Stomach (tissue), 9 donors: Measurements from ENCODE around the gene CHD1. TPM values are rescaled to one million over a fixed set of nuclear protein-coding genes. Genes with fewer than 3 reads are reported as not detected.

Experiments used
- DNase-seq, 2 donors: peaks; one replicate each; pipeline versions ENCODE4 v3.0.0 to v3.0.0-alpha.2; 2013 to 2019
- H3K27ac ChIP-seq, 5 donors: fragments of 200-600 bp in 4 of 5; sonication (generic) in 4 of 5; one replicate each; pipeline ENCODE4 v1.5.1; 2013 to 2019; ENCODE audit warnings: mild to moderate bottlenecking in 1 of 5, moderate library complexity in 1 of 5
- H3K27me3 ChIP-seq, 3 donors: fragments of 200-600 bp; sonication (generic); one replicate each; pipeline ENCODE4 v1.5.1; 2017 to 2019; ENCODE audit warnings: mixed run types in 1 of 3
- H3K36me3 ChIP-seq, 4 donors: fragments of 200-600 bp; sonication (generic); 1 replicate in 3 of 4; 2 replicates in 1 of 4; pipeline ENCODE4 v1.5.1; 2016 to 2019
- H3K4me1 ChIP-seq, 4 donors: fragments of 200-600 bp; sonication (generic); one replicate each; pipeline ENCODE4 v1.5.1; 2016 to 2019
- H3K4me3 ChIP-seq, 4 donors: fragments of 200-600 bp; sonication (generic) in 3 of 4; one replicate each; pipeline ENCODE4 v1.5.1; 2016 to 2019; ENCODE audit warnings: mild to moderate bottlenecking in 1 of 4
- H3K9me3 ChIP-seq, 4 donors: fragments of 200-600 bp; sonication (generic); one replicate each; pipeline ENCODE4 v1.5.1; 2016 to 2019
- EP300 ChIP-seq: sonication (generic); formaldehyde crosslinking; IDR thresholded peaks from one replicate; pipeline ENCODE4 v1.6.1; 2017; ENCODE audit warnings: antibody characterized with exemption
- POLR2A ChIP-seq, 4 donors: fragments of 450-650 bp; IDR thresholded peaks; one replicate each; pipeline ENCODE4 v1.6.1; 2016; ENCODE audit warnings: antibody characterized with exemption in 4 of 4, control low read depth in 2 of 4, mild to moderate bottlenecking in 1 of 4, moderate library complexity in 1 of 4
- POLR2AphosphoS5 ChIP-seq, 3 donors: sonication (generic); formaldehyde crosslinking; IDR thresholded peaks; one replicate each; pipeline ENCODE4 v1.6.1; 2016; ENCODE audit warnings: antibody characterized with exemption in 3 of 3
- WGBS, 5 donors: extraction: QIAGEN DNeasy Blood & Tissue Kit in 3 of 5; methylation state at CpG; one replicate each; pipeline versions ENCODE4 v1.1.5 to v1.1.7; 2013 to 2018; 5-methylcytosine and 5-hydroxymethylcytosine counted together
- intact Hi-C: fragments of 100-400 bp; cut with DNase I; formaldehyde crosslinking; loops from one replicate; pipeline ENCODE4 v1.15.1; 2023; ENCODE audit warnings: low total_unique reads
- polyA plus RNA-seq, 3 donors: library from polyadenylated mRNA; stranded (reverse); fragments of 200-250 nt; gene quantifications; one replicate each; pipeline ENCODE4 v1.2.3, GENCODE V29; 2013
- total RNA-seq, 5 donors: library from RNA; depleted of rRNA; stranded (reverse); fragments of >200 nt; gene quantifications; one replicate each; pipeline versions ENCODE4 v1.1.0 to v1.2.3, GENCODE V29; 2014 to 2016
- TF ChIP-seq, protein P1 (sequence below), 7 experiments: fragments of 450-650 bp in 4 of 7; fragments of 200-600 bp in 3 of 7; sonication (generic) in 3 of 7; IDR thresholded peaks; one replicate each; pipeline ENCODE4 v1.5.1; 2016 to 2019; ENCODE audit warnings: antibody characterized with exemption in 7 of 7, control low read depth in 2 of 7, mild to moderate bottlenecking in 1 of 7
- donor health status: healthy with polysubstance abuse.
- donor health status: Bipolar disorder and iron deficiency.
- donor health status: healthy.

The CHD1 gene
- total and polyA plus RNA-seq, 8 donors: 8.0 to 119 (median 36.2) TPM

DNA sequence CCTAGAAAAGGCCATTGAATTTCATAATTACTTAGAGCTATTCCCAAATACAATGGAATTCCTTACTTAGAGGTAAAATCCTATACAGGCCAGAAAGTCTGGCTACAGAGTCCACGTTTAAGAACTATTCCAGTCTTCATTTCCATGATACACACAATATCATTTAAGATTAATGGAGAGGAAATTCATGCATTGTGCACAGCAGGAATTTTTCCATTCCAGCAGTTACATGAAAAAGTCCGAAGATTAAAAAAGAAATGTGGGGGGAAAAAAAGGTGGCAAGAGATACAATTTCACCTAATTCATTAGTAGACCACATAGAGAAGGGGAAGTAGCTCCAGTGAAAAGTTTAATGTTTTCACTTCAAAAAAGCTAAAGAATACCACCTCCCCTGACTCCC is 63.1 kb downstream of the CHD1 start:
- TF ChIP-seq POLR2A (IDR thresholded peaks at IDR 0.05): no peak
- TF ChIP-seq, protein P1, sequence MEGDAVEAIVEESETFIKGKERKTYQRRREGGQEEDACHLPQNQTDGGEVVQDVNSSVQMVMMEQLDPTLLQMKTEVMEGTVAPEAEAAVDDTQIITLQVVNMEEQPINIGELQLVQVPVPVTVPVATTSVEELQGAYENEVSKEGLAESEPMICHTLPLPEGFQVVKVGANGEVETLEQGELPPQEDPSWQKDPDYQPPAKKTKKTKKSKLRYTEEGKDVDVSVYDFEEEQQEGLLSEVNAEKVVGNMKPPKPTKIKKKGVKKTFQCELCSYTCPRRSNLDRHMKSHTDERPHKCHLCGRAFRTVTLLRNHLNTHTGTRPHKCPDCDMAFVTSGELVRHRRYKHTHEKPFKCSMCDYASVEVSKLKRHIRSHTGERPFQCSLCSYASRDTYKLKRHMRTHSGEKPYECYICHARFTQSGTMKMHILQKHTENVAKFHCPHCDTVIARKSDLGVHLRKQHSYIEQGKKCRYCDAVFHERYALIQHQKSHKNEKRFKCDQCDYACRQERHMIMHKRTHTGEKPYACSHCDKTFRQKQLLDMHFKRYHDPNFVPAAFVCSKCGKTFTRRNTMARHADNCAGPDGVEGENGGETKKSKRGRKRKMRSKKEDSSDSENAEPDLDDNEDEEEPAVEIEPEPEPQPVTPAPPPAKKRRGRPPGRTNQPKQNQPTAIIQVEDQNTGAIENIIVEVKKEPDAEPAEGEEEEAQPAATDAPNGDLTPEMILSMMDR (IDR thresholded peaks at IDR 0.05): no peak
- no peak for TF ChIP-seq EP300
- no peak for TF ChIP-seq POLR2AphosphoS5 (IDR thresholded peaks at IDR 0.05)
- Histone ChIP-seq H3K4me3 (no peak overlapping the region), H3K27ac (no peak overlapping the region), H3K36me3 (peaks cover 24 to 99% (median 91%) of the 10 kb centered on the region in 4 donors), H3K4me1 (no peaks in the 10 kb centered on the region), H3K27me3 (no peaks in the 10 kb centered on the region), H3K9me3 (no peaks in the 10 kb centered on the region)
- WGBS, 5 donors: 80 to 91% (median 87%) methylated on average over 2 of the region's 2 CpGs
- DNase-seq: no peak
- intact Hi-C loops: no loop called here

DNA sequence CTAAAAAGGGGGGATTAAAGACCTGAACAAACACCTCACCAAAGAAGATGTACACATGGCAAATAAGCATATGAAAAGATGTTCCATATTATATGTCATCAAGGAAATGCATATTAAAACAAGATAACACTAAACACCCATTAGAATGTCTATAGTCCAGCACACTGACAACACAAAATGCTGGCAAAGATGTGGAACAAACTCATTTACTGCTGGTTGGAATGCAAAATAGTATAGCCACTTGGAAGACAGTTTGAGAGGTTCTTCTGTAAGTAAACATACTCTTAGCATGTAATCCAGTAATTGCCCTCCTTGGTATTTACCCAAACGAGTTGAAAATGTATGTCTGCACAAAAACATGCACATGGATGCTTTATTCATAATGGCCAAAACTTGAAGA is 81.8 kb downstream of the CHD1 start:
- no peak for DNase-seq
- Histone ChIP-seq H3K9me3 (peaks cover 0 to 20% (median 8%) of the 10 kb centered on the region in 4 donors), H3K27me3 (no peaks in the 10 kb centered on the region), H3K27ac (no peak overlapping the region), H3K4me1 (no peaks in the 10 kb centered on the region), H3K36me3 (no peaks in the 10 kb centered on the region), H3K4me3 (no peak overlapping the region)
- intact Hi-C loops: no loop called here
- TF ChIP-seq POLR2AphosphoS5 (IDR thresholded peaks at IDR 0.05): no peak
- TF ChIP-seq EP300: no peak
- no peak for TF ChIP-seq POLR2A (IDR thresholded peaks at IDR 0.05)
- TF ChIP-seq, protein P1 (IDR thresholded peaks at IDR 0.05): no peak
- WGBS, 5 donors: 35 to 54% (median 39%) methylated on average over 1 of the region's 1 CpG

DNA sequence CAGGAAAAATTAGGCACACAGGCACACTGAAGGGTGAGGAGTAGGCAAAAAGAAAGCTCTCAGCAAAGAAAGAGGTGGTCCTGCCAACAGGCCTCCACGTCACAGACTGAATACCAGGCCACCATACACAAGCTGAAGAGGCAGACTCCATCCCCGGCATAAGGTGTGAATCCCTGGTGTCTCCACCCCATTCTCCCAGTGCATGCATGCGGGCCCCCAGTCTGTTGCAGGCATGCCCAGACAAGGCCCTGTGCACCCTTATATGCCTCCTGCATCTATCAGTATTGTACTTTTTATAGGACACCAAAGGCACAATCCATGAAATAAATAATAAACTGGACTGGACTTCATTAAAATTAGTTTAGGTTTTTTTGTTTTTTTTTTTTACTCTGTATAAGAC is 82.3 kb downstream of the CHD1 start:
- TF ChIP-seq, protein P1 (IDR thresholded peaks at IDR 0.05): no peak
- TF ChIP-seq POLR2A (IDR thresholded peaks at IDR 0.05): no peak
- TF ChIP-seq EP300: no peak
- no peak for TF ChIP-seq POLR2AphosphoS5 (IDR thresholded peaks at IDR 0.05)
- no peak overlapping the region for H3K4me3 ChIP-seq
- no peaks in the 10 kb centered on the region for H3K27me3 ChIP-seq
- H3K9me3 ChIP-seq: peaks cover 0 to 20% (median 8%) of the 10 kb centered on the region in 4 donors
- no peaks in the 10 kb centered on the region for H3K36me3 ChIP-seq
- WGBS, 5 donors: 80 to 92% (median 89%) methylated on average over 3 of the region's 3 CpGs
- intact Hi-C loops: no loop called here
- DNase-seq: no peak
- no peaks in the 10 kb centered on the region for H3K4me1 ChIP-seq
- no peak overlapping the region for H3K27ac ChIP-seq

DNA sequence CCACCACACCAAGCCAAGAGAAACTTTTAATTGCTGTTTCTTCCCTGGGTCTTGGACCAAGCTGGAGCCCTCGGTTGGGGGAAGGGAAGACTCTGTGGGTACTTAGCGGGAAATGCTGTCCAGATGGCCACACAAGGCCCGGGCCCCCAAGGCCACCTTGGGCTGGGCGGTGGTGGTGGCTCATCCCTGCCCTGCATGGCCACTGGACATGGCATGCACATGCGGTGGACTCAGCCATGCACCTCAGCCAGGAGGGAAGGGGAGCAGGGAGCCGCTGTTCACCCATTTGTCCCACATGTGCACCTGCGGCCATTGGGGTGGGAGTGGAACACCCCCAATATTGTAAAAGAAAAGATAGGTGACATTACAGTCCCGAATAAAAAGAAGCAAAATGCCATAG is 82.9 kb downstream of the CHD1 start:
- intact Hi-C loops: no loop called here
- Histone ChIP-seq H3K4me3 (no peak overlapping the region), H3K9me3 (peaks cover 0 to 20% (median 8%) of the 10 kb centered on the region in 4 donors), H3K4me1 (no peaks in the 10 kb centered on the region), H3K27ac (no peak overlapping the region), H3K36me3 (no peaks in the 10 kb centered on the region), H3K27me3 (no peaks in the 10 kb centered on the region)
- WGBS, 5 donors: 93 to 98% (median 96%) methylated on average over 4 to 8 of the region's 8 CpGs
- TF ChIP-seq EP300 (no peak), POLR2AphosphoS5 (IDR thresholded peaks at IDR 0.05) (no peak), POLR2A (IDR thresholded peaks at IDR 0.05) (no peak)
- TF ChIP-seq, protein P1 (IDR thresholded peaks at IDR 0.05): no peak
- DNase-seq: no peak
